IPS-11a (cell line): Measurements from ENCODE around the gene CYP2C9.

Source experiments
- H3K4me3 ChIP-seq: one replicate; pipeline ENCODE4 v1.5.1; 2013; ENCODE audit warnings: low read depth, low read length, control low read depth

CYP2C9 gene

GRCh38 chr10:95035332-95036295 is 97.2 kb downstream of the CYP2C9 start:
- H3K4me3 ChIP-seq = no peak overlapping the region

- no peak overlapping the region for H3K4me3 ChIP-seq
Observed at GRCh38 chr10:95039281-95039680, 100.8 kb downstream of the CYP2C9 start.
